EL (cell line): Measurements from ENCODE around the gene CNTN2.

Experiments used
- DNase-seq: peaks from one replicate; pipeline ENCODE4 v3.0.0-alpha.2; 2016

Gene CNTN2, protein sequence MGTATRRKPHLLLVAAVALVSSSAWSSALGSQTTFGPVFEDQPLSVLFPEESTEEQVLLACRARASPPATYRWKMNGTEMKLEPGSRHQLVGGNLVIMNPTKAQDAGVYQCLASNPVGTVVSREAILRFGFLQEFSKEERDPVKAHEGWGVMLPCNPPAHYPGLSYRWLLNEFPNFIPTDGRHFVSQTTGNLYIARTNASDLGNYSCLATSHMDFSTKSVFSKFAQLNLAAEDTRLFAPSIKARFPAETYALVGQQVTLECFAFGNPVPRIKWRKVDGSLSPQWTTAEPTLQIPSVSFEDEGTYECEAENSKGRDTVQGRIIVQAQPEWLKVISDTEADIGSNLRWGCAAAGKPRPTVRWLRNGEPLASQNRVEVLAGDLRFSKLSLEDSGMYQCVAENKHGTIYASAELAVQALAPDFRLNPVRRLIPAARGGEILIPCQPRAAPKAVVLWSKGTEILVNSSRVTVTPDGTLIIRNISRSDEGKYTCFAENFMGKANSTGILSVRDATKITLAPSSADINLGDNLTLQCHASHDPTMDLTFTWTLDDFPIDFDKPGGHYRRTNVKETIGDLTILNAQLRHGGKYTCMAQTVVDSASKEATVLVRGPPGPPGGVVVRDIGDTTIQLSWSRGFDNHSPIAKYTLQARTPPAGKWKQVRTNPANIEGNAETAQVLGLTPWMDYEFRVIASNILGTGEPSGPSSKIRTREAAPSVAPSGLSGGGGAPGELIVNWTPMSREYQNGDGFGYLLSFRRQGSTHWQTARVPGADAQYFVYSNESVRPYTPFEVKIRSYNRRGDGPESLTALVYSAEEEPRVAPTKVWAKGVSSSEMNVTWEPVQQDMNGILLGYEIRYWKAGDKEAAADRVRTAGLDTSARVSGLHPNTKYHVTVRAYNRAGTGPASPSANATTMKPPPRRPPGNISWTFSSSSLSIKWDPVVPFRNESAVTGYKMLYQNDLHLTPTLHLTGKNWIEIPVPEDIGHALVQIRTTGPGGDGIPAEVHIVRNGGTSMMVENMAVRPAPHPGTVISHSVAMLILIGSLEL

DNA sequence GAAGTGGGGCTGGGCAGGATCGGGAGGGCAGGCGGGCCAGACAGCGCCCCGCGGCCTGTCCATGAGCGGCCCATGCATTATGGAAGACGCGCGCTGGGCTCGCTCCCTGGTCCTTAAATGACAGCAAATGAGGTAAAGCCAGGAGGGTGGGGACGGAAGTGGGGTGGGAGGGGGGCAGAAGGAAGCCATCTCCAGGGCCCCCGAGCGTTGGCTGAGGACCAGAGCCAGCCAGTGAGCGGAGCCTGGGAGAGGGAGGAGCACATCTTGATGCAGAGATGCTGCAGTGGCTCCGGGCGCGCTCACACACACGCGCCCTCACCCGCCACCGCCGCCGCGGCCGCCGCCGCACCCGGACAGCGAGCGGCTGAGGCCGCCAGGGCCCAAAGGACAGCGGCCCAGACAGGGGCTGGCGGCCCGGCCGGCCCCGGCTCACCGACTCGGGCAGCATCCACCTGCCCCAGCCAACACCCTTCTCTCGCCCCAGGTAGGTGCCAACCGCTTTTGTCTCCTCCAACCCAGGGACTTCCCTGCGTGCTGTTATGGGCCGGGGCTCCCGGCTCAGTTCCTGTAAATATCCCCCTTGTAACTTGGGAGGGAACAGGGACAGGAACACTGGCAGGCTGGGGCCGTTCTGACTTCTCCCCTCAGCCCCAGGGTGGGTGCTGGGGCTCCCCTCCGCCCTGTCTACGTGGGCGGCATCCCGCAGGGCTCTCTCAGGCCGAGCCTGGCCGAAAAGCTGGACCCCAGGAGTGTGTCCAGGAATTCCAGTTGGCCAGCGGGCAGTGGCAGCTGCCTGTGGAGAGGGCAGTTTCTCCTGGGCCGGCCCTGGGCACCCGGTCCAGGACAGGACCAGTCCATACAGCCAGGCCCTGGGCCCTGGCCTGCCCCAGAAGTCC, at the start of gene CNTN2:
Gene CNTN2, plus strand, starts transcription at position 302 of the 896 bp plus-strand sequence. CDS start 9,974 bp downstream, outside the sequence.
- DNase-seq = peak; percentile 6

DNA sequence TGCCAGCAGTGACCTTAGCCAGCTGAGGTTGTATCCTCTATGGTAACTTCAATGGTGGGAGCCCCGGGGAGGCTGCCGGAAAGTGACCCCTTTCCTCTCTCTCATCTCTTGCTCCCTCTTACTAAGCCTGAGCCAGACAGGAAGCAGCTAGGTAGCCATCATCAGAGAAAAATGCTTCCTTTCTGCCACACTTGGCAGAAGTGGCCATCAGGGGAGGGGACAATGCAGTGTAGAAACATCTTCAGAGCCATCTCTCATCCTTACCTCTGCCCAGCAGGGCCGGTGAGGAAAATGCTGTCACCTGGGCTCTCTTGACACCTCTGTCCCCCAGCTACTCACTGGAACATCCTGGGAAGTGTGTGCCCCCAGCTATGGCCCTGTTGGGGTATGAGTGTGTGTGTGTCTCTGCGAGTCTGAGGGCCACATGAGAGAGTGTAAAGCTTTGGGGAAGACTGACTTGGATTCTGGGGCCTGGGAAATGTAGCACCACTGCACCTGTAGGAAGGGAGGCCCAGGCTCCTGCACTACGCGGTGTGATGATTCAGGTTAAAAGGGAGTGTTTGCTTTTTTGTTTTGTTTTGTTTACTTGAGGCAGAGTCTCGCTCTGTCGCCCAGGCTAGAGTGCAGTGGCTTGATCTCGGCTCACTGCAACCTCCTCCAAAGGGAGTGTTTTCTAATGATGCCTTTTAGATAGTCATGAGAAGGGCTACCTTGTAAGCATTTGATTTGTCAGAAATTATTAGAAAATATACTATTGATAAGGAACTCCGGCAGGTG, 48.7 kb upstream of the CNTN2 start:
- DNase-seq = peak; percentile 38

DNA sequence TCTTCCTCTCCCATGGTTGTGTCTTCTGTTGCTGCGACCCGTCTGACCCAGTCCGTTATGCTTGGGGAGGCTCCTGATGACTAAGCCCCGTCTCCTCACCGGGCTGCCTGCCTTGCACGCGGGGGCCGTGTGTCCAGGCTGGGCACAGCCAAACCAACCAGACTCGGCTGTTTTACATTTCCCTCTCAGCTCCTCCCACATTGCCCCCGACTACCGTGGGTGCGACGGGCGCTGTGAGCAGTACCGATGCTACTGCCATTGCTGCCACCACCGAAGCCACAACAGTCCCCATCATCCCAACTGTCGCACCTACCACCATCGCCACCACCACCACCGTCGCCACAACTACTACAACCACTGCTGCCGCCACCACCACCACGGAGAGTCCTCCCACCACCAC, 46.0 kb upstream of the CNTN2 start:
- no peak for DNase-seq

DNA sequence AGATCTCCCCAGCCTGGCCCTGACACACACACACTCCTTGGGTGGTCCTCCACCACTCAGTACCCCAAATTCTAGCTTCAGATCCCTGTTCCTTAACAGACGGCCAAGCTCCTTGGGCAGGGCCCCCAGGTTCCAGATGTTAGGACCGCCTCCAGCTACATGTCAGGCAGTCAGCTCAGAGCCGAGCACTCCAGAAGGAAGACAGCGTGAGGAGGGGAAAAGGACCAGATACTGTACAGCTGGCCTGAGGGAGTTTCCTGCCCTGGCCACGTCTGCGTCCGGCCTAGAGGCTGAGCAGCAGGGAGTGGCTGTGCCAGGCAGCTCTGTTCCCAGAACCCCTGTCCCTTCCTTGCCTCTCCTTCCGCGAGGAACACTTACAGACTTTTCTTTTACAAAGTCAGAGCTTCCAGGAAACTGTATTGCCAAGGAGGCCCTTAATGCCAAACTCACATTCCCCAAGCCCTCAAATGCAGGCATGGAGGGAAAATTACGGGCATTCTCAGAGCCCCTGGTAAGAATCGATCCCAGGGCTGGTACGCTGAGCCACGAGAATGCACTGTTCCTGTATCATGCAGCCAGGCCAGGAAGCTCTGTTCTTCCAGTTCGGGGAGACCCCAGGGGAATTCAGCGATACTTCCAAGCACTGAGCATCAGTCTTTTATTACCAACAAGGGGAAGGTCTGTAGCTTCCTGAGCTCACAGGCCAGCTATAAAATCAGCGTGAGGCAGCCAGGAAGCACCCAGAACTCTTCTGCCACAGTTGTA, 45.2 kb upstream of the CNTN2 start:
- DNase-seq = no peak

DNA sequence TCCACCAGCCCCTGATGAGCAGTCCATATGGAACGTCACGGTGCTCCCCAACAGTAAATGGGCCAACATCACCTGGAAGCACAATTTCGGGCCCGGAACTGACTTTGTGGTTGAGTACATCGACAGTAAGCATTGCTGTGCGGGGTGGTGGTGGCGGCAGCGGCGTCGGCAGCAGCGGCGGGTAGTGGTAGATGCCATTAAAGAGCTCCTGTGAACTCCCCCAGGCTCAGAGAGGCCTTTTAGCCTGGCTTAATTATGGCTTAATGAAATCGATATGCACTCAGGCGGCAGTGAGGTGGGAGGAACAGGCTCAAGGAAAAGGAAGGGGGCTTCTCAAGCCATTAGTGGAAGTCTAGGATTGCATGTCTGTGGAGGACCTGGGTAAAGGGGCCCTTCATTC, 41.9 kb upstream of the CNTN2 start:
- no peak for DNase-seq

DNA sequence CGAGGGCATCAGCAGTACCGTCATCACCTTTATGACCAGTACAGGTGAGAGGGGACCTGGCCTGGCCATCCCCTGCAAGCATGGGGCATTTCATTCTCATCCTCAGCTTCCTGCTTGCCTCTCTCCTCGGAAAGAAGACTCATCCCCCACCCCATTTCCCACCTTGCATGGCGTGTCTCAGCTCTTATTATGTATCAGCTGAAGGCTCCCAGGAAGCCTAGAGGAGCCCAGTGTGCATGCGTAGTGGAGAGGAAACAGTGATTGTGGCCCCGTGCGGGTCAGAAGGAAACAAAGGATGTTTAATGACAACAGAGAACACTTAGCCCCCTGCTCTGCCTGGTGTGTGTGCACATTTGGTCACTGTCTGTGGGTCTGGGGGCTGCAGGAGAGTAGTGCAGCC, 40.3 kb upstream of the CNTN2 start:
- no peak for DNase-seq

DNA sequence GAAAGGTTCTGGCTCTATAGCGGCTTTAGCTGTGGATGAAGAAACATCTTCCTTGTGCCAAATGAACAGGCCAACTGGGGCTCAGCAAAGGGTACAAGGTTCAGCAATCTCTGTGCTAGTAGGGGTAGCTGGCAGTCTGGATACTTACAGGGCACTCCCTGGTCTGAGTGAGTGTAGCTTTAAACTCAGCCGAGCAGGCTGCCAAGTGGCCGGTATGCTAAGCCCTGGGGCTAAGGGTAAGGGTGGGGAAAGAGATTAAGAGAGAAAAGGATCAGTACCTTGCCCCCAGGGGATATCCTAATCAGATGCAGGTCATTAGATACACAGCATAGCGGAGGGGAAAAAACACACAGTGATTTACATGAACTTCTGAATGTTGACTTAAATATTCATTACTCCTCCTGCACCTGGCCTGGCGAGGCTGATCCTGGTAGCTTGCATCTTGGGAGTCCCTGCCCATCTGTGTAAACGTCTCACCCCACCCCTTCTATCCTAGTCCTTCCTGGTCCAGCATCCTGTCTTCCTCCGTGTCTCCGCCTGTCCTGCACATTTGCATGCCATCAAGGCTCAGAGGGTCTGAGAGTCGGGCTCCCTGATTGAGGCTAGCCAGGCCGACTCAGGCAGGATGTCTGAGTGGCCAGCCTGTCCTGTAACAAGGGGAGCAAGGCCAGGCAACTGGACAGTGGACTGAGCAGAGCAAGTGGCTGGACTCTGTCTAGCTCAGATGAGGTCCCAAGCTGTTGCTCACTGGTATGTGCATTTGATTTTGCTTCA, 39.5 kb upstream of the CNTN2 start:
- DNase-seq = no peak

DNA sequence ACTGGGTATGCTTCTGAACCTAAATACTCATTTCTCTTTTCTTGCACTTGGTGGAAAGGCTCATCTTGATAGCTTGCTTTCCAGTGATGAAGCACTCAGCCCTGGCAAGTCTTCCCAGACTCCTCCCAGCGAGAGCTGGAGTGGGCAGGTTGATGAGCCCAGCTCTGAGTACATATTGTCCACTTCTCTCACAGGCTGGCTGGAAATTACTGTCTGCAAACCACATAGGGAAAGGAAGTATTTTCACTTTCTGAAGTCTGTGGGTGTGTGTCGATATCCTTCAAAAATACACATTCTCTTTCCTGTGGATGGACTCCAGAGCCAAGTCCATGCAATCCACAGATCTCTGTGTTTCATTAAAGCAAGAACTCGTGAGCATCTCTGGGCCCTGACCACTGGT, 38.7 kb upstream of the CNTN2 start:
- no peak for DNase-seq

DNA sequence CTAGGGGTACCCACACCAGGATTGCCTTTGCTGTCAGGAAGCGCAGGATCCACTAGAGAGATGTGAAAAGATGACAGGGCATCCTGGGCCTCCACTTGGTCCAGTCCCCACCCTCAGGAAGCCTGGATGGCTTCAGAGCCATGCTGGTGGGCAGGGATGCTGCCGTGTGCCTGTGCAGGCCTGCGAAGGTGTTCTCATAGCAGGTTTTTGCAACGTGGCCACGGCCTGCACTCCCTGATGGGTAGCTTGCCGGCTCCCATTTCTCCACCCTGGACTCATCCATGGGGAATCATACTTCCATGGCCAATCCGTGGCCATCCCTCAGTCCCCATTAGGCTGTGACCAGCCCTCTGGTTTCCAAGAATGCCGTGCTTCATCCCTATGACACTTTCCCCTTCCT, 34.1 kb upstream of the CNTN2 start:
- DNase-seq = no peak

DNA sequence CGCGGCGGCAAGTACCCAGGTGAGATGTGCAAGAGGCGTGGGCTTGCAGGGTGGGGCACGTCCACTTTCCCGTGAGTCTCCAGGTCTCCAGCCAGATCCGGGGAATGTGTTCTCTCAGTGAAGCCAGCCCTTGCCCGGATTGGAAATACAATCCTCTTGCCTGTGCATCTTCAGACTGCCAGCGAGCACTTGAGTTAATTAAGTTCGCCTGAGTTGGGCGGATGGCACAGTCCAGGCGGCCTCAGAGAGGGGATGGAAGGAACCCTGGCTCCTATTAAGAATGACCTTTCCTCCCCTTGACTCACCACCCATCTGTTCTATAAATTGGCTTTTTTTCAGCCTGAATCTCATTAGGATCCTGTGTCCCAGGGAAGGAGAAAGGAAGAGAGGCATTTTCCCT, 33.3 kb upstream of the CNTN2 start:
- DNase-seq = no peak

DNA sequence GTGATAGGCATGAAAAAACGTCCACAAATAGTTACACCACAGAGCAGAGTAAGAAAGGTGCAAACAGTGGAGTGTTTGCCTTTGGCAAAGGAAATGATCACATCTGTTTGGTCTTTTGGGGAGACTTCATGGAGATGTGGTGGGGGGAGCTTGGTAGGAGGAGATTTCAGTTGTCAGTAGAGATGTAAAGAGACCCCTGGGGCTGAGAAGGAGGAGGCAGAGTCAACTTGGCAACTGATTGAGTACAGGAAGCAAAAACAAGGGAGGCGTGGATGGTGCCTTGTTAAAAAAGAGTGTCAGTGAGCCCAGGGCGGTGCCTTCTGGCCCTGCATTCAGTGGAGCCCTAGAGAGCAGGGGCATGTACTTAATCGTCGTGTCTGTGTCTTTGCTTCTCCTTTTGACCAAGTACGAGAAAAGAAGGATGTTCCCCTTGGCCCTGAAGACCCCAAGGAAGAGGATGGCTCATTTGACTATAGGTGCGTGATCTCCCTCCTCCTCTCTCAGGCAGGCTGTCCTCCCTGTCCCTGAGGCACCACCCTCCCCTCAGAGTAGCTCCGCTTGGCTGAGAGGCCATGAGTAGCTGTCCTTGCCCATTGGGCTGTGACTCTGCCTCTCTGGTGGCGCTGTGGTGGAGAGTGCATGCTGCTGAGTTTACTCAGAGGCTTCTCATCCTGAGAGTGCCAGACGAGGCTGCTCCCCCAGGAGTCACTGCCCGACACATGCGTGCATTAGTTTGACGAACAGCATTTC, 30.4 kb upstream of the CNTN2 start:
- DNase-seq = no peak

DNA sequence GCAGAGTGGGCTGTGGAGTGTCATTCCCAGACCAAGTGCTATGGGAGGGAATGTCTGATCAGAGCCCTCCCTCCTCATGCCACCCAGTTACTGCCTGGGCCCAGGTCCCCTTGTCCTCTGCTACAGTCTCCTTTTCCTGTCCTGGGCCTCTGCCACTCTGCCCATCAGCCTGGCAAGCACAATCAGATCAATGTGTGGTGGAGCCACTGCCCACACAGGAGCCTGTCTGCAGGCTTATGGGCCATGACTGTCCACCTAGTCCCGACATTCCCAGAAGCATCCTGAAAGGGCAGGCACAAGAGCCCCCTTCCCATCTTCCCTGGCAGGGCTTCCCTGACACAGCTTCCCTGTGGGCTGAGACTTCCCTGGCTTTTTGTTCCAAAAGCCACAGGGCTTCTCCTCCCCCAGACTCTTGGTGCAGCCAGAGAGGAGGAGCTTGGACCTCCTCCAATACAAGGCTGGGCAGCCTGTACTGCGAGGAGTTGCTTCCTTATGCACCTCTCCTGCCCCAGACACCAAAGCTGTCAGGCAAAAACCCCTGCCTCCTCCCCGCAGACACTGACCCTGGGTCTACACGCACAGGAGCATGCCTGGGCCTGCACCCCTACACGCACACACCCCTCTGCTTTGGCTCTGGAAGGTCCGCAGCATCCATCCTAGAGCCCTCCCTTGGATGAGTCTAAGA, 29.2 kb upstream of the CNTN2 start:
- DNase-seq = peak; percentile 9

DNA sequence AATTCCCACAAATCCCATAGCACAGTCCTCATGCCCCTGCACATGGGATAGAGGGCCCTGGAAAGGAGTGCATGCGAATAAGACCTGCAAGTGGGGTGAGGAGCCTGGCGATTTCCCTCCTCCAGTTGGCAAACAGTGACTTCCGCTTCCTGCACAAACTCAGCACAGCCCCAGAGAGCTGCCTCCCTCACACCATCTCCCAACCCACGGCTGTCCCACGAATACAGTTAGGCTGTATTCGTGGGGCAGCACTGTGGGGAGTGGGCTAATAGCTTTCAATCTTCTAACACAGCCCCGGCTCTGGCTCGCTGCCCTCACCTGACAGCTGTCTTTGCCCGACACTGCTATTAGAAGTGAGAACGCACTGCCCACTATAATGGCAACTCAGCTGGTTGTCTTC, 28.2 kb upstream of the CNTN2 start:
- DNase-seq = no peak

DNA sequence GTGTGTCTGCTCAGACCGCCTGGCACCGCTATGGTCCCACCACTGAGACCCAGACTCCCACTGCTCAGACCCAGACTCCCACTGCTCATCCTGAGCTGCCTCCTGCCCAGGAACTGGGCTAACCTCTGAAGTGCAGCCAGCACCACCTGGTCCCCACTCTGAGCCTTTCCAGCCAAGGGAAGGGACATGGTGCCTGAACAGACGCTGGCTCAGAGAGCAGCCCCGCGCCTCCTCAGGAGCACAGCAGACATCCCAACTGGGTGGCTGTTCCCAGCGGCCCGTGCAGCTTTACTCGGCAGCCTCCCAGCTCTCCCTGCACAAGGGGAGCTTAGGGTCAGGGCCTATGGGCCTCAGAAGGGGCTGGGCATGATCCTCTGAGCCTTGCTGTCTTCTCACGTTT, 27.8 kb upstream of the CNTN2 start:
- no peak for DNase-seq

DNA sequence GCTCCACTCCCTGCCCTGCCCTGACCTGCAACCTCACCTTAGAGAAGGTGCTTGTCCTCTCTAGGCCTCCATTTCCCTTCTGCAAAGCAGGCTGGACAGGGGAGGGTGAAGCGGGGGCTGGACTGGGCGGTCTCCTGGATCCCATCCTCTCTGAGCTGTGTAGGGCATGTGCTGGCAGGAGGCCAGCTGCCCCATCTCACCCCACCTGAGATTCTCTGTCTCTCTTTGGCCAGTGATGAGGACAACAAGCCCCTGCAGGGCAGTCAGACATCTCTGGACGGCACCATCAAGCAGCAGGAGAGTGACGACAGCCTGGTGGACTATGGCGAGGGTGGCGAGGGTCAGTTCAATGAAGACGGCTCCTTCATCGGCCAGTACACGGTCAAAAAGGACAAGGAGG, 26.9 kb upstream of the CNTN2 start:
- no peak for DNase-seq

DNA sequence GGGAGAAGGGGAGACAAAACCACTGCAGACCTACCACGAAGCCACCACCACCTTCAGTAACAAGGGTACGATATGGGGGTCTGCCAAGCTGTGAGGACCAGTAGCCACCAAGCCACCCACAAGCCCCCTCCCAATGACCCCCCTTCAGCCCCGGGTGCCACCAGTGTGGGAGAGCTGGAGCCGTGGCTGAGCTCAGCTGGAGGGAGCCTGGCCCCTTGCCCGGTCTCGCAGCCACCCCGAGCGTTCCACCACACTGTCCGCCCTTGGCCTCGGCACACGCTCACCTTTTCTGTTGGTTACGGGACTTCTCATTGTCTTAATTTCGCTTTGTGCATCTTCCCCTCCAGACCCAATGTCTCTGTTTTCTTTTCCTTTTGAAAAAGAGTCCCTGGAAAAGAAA, 26.4 kb upstream of the CNTN2 start:
- DNase-seq = no peak

DNA sequence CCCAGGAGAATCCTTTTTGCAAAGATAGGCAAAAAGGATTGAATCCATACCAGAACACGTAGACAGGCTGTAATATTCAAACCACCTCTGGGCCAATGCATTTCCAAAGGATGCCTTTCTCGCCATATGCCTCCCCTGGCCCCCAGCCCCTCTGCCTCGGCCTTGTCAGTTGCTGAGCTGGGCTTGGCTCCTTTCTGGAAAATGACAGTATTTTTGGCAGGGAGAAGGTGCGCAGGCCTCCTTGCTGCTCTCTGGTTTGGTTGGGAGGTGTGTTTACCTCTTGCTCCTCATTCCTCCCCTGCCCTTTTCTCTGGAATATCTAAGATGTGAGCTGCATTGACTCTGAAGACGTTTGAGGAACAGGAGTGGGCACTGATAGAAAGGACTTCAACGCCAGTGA, 26.0 kb upstream of the CNTN2 start:
- no peak for DNase-seq

DNA sequence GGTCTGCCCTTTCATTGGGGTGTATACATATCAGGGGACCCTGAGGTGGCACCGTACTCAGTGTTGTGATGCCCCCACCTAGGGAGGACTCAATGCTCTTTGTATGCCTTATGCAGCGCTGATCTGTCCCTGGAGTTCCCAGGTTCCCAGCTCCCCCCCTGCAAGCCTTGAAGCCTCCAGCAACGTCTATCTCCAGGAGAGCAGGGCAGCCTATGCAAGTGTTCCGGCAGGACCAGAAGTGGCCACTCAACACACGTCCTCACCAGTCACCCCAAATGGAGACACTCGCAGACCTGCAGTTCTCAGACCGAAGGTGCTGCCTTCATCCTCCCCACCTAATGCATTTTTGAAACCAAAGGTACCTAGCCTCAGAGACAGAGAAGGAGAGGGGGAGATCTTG, 25.2 kb upstream of the CNTN2 start:
- no peak for DNase-seq

DNA sequence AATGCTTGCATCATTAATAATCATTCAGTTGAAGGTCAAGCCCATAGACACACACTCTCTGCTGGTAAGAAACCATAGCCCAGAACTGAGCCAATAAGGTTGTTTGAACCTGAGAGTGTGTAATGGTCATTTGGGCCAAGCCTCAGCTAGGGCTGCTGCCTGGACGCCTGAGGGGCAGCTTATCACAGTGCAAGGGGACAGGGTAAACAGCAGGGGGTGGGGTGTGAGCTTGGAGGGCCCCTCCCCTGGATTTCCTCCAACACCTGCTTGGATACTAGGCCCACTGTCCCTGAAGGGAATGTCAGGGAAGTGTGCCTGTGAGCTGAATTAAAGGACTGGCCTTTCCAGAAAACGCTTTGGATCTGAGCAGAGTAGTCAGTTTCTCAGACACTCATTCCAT, 24.6 kb upstream of the CNTN2 start:
- DNase-seq = no peak
